Neutrophil (primary cell): ENCODE results near the gene NPM1.

Source experiments
- H3K27ac ChIP-seq: fragments of 200-600 bp; sonication (generic); 2 replicates; pipeline ENCODE4 v1.5.1; 2016; ENCODE audit warnings: mild to moderate bottlenecking, moderate library complexity
- H3K27me3 ChIP-seq: fragments of 200-600 bp; sonication (generic); 2 replicates; pipeline ENCODE4 v1.6.0; 2016; ENCODE audit warnings: mild to moderate bottlenecking
- H3K36me3 ChIP-seq: fragments of 200-600 bp; sonication (generic); 2 replicates; pipeline ENCODE4 v1.5.1; 2017
- H3K4me1 ChIP-seq, 2 experiments: fragments of 200-600 bp in 1 of 2; sonication (generic) in 1 of 2; 1 replicate in 1 of 2; 2 replicates in 1 of 2; pipeline versions ENCODE4 v1.5.1 to v1.6.1; 2013 to 2016; ENCODE audit warnings: low read depth in 1 of 2, low read length in 1 of 2, mild to moderate bottlenecking in 1 of 2, moderate library complexity in 1 of 2; ENCODE audit not compliant: control insufficient read depth in 1 of 2, insufficient read depth in 1 of 2
- H3K4me3 ChIP-seq, 2 experiments: fragments of 200-600 bp in 1 of 2; sonication (generic) in 1 of 2; 1 replicate in 1 of 2; 2 replicates in 1 of 2; pipeline ENCODE4 v1.5.1; 2013 to 2016; ENCODE audit warnings: low read depth in 1 of 2, low read length in 1 of 2, mild to moderate bottlenecking in 1 of 2, moderate library complexity in 1 of 2
- H3K9me3 ChIP-seq: fragments of 200-600 bp; sonication (generic); 2 replicates; pipeline ENCODE4 v1.5.1; 2016
- CTCF ChIP-seq: fragments of 200-600 bp; sonication (generic); IDR thresholded peaks from 2 replicates; pipeline ENCODE4 v1.5.1; 2016; ENCODE audit warnings: antibody characterized with exemption

The NPM1 gene

GRCh38 chr5:171422495-171422894, 34.8 kb downstream of the NPM1 start:
- Histone ChIP-seq H3K9me3 (no peaks in the 10 kb centered on the region), H3K4me3 (no peak overlapping the region), H3K27ac (no peak overlapping the region), H3K36me3 (no peaks in the 10 kb centered on the region), H3K27me3 (peaks cover 70% of the 10 kb centered on the region), H3K4me1 (peaks cover 19 to 27% of the 10 kb centered on the region in 2 experiments)
- TF ChIP-seq CTCF: no peak

- Histone ChIP-seq H3K36me3 (no peaks in the 10 kb centered on the region), H3K27ac (no peak overlapping the region), H3K4me1 (peaks cover 19 to 27% of the 10 kb centered on the region in 2 experiments), H3K4me3 (no peak overlapping the region), H3K9me3 (no peaks in the 10 kb centered on the region), H3K27me3 (peaks cover 66% of the 10 kb centered on the region)
- TF ChIP-seq CTCF: no peak
Observed at GRCh38 chr5:171422902-171423663, 35.4 kb downstream of the NPM1 start.

- Histone ChIP-seq H3K27ac (no peak overlapping the region), H3K4me3 (no peak overlapping the region), H3K4me1 (peaks cover 10 to 12% of the 10 kb centered on the region in 2 experiments), H3K36me3 (no peaks in the 10 kb centered on the region), H3K9me3 (no peaks in the 10 kb centered on the region), H3K27me3 (peaks cover 49% of the 10 kb centered on the region)
- no peak for TF ChIP-seq CTCF
Observed at GRCh38 chr5:171424726-171425125, 37.1 kb downstream of the NPM1 start.

GRCh38 chr5:171425596-171426244, 38.1 kb downstream of the NPM1 start:
- TF ChIP-seq CTCF: no peak
- H3K27ac ChIP-seq: no peak overlapping the region
- H3K9me3 ChIP-seq: no peaks in the 10 kb centered on the region
- peaks cover 40% of the 10 kb centered on the region for H3K27me3 ChIP-seq
- H3K4me1 ChIP-seq: peaks cover 4% of the 10 kb centered on the region in 2 experiments
- H3K4me3 ChIP-seq: no peak overlapping the region
- H3K36me3 ChIP-seq: no peaks in the 10 kb centered on the region

GRCh38 chr5:171426266-171426665, 38.6 kb downstream of the NPM1 start:
- no peaks in the 10 kb centered on the region for H3K4me1 ChIP-seq
- no peak for TF ChIP-seq CTCF
- H3K4me3 ChIP-seq: no peak overlapping the region
- no peak overlapping the region for H3K27ac ChIP-seq
- no peaks in the 10 kb centered on the region for H3K36me3 ChIP-seq
- peaks cover 34% of the 10 kb centered on the region for H3K27me3 ChIP-seq
- no peaks in the 10 kb centered on the region for H3K9me3 ChIP-seq
